ENCODE results near the gene BAZ1B. TPM values are rescaled to one million over a fixed set of nuclear protein-coding genes. Genes with fewer than 3 reads are reported as not detected.

BAZ1B gene
- total and polyA plus RNA-seq, 4 donors = 8.6 to 31.3 (median 21.5) TPM

DNA sequence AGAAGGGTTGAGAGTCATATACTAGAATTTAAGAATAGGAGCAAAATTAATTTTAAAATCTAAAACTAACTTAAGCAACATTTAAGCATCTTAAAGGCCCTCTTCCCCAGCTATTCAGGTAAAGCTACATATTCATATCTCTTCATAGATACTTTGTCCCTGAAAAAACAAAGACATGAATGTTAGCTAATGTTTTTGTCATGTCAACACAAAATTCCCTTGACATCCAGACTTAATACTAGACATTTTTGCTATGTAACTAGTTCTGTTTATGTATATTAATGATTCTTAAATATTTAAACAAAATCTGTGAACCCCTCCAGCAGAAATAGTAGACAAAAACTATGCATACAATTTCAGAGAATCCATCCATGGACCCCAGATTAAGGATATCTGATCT is 43.5 kb downstream of the BAZ1B start:
- Histone ChIP-seq H3K27me3 (ENCODE audit: control insufficient read depth in 4 of 4, insufficient read depth in 4 of 4, low read length in 3 of 4) (no peaks in the 10 kb centered on the region), H3K4me3 (ENCODE audit: low read depth in 1 of 3, low read length in 3 of 3) (no peak overlapping the region), H3K9me3 (ENCODE audit: control insufficient read depth in 4 of 4, low read length in 3 of 4) (no peaks in the 10 kb centered on the region), H3K27ac (ENCODE audit: low read depth in 1 of 2, low read length in 2 of 2) (no peak overlapping the region), H3K9ac (ENCODE audit: low read depth in 1 of 2, low read length in 2 of 2) (no peak overlapping the region), H3K36me3 (ENCODE audit: control insufficient read depth in 4 of 4, insufficient read depth in 3 of 4, low read depth in 1 of 4, low read length in 3 of 4) (peaks cover 9 to 43% (median 32%) of the 10 kb centered on the region in 4 donors), H3K4me1 (ENCODE audit: control insufficient read depth in 4 of 4, insufficient read depth in 4 of 4, low read length in 3 of 4) (no peaks in the 10 kb centered on the region)
- TF ChIP-seq, protein P1, sequence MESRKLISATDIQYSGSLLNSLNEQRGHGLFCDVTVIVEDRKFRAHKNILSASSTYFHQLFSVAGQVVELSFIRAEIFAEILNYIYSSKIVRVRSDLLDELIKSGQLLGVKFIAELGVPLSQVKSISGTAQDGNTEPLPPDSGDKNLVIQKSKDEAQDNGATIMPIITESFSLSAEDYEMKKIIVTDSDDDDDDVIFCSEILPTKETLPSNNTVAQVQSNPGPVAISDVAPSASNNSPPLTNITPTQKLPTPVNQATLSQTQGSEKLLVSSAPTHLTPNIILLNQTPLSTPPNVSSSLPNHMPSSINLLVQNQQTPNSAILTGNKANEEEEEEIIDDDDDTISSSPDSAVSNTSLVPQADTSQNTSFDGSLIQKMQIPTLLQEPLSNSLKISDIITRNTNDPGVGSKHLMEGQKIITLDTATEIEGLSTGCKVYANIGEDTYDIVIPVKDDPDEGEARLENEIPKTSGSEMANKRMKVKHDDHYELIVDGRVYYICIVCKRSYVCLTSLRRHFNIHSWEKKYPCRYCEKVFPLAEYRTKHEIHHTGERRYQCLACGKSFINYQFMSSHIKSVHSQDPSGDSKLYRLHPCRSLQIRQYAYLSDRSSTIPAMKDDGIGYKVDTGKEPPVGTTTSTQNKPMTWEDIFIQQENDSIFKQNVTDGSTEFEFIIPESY (IDR thresholded peaks at IDR 0.05) = no peak
- no peak for TF ChIP-seq RAD21 (IDR thresholded peaks at IDR 0.05)
- TF ChIP-seq REST (IDR thresholded peaks at IDR 0.05) = no peak
- TF ChIP-seq TAF1 (conservative IDR thresholded peaks at IDR 0.05) = no peak
- TF ChIP-seq EGR1 (IDR thresholded peaks at IDR 0.05; ENCODE audit: low read depth in 2 of 2) = no peak
- no peak for TF ChIP-seq FOXA1 (IDR thresholded peaks at IDR 0.05)
- no peak for TF ChIP-seq JUND (IDR thresholded peaks at IDR 0.05)
- no peak for TF ChIP-seq FOXA2 (IDR thresholded peaks at IDR 0.05)
- no peak for TF ChIP-seq MAX (IDR thresholded peaks at IDR 0.05)
- TF ChIP-seq, protein P2, sequence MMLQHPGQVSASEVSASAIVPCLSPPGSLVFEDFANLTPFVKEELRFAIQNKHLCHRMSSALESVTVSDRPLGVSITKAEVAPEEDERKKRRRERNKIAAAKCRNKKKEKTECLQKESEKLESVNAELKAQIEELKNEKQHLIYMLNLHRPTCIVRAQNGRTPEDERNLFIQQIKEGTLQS (IDR thresholded peaks at IDR 0.05) = no peak
- TF ChIP-seq HNF4A (conservative IDR thresholded peaks at IDR 0.05) = no peak
- TF ChIP-seq SP1 (IDR thresholded peaks at IDR 0.05) = no peak
- no peak for TF ChIP-seq HNF4G (IDR thresholded peaks at IDR 0.05)
- no peak for DNase-seq (ENCODE audit: low spot score)

DNA sequence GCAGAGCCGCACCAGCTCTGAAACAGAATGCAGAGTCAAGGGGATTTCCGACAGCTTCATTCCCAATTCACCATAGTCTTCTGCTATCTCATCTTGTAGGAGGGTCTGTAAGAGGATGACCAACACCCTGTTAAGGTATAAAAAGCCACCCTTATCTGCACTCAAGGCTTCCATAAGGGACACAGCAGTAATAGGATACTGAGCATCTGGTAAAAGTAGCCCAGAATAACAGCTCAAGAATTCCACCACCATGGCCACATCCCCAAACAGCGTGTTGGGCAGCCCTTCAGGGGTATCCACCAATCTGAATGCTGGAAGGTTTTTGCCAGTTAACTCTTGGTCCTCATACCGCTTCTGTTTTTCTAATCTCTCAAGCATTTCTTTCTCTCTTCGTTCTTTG is 44.7 kb downstream of the BAZ1B start:
- no peak for DNase-seq (ENCODE audit: low spot score)
- 89% methylated on average over 5 of the region's 5 CpGs for WGBS
- TF ChIP-seq RXRA (IDR thresholded peaks at IDR 0.05) (no peak), JUND (IDR thresholded peaks at IDR 0.05) (no peak), REST (IDR thresholded peaks at IDR 0.05) (no peak), MAX (IDR thresholded peaks at IDR 0.05) (no peak), EGR1 (IDR thresholded peaks at IDR 0.05; ENCODE audit: low read depth in 2 of 2) (no peak), NR2F2 (IDR thresholded peaks at IDR 0.05) (no peak)
- TF ChIP-seq, protein P3, sequence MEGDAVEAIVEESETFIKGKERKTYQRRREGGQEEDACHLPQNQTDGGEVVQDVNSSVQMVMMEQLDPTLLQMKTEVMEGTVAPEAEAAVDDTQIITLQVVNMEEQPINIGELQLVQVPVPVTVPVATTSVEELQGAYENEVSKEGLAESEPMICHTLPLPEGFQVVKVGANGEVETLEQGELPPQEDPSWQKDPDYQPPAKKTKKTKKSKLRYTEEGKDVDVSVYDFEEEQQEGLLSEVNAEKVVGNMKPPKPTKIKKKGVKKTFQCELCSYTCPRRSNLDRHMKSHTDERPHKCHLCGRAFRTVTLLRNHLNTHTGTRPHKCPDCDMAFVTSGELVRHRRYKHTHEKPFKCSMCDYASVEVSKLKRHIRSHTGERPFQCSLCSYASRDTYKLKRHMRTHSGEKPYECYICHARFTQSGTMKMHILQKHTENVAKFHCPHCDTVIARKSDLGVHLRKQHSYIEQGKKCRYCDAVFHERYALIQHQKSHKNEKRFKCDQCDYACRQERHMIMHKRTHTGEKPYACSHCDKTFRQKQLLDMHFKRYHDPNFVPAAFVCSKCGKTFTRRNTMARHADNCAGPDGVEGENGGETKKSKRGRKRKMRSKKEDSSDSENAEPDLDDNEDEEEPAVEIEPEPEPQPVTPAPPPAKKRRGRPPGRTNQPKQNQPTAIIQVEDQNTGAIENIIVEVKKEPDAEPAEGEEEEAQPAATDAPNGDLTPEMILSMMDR (IDR thresholded peaks at IDR 0.05; ENCODE audit: low read depth, low read length, missing input control) = no peak
- Histone ChIP-seq H3K4me3 (ENCODE audit: low read depth in 1 of 3, low read length in 3 of 3) (no peak overlapping the region), H3K9me3 (ENCODE audit: control insufficient read depth in 4 of 4, low read length in 3 of 4) (no peaks in the 10 kb centered on the region), H3K4me1 (ENCODE audit: control insufficient read depth in 4 of 4, insufficient read depth in 4 of 4, low read length in 3 of 4) (no peaks in the 10 kb centered on the region), H3K9ac (ENCODE audit: low read depth in 1 of 2, low read length in 2 of 2) (no peak overlapping the region), H3K27ac (ENCODE audit: low read depth in 1 of 2, low read length in 2 of 2) (no peak overlapping the region), H3K36me3 (ENCODE audit: control insufficient read depth in 4 of 4, insufficient read depth in 3 of 4, low read depth in 1 of 4, low read length in 3 of 4) (peaks cover 10 to 42% (median 31%) of the 10 kb centered on the region in 4 donors), H3K27me3 (ENCODE audit: control insufficient read depth in 4 of 4, insufficient read depth in 4 of 4, low read length in 3 of 4) (no peaks in the 10 kb centered on the region)

Data from liver (tissue), 9 donors.